ENCODE data around the gene CATSPER3. TPM values are rescaled to one million over a fixed set of nuclear protein-coding genes. Genes with fewer than 3 reads are reported as not detected.
"Not testable (repeated sequence)": the region's sequence is repeated elsewhere in the genome, so short reads cannot be mapped to it uniquely, and the experiment has no call there.

Gene CATSPER3
- total RNA-seq, 1 donor from 2014 or later, result 0.82 TPM

- FAIRE-seq, result no peak
- DNase-seq (ENCODE audit: low spot score in 2 of 2), result no peak
Observed at GRCh38 chr5:134969166-134969565, 1.5 kb downstream of the CATSPER3 start.

- FAIRE-seq, result no peak
- DNase-seq (ENCODE audit: low spot score in 2 of 2), result no peak
Observed at GRCh38 chr5:134975078-134975715, 7.5 kb downstream of the CATSPER3 start.

- FAIRE-seq, result no peak
- no peak for DNase-seq (ENCODE audit: low spot score in 2 of 2)
Observed at GRCh38 chr5:134975843-134976242, 8.1 kb downstream of the CATSPER3 start.

GRCh38 chr5:134976841-134977240 lies 9.1 kb downstream of the CATSPER3 start:
- FAIRE-seq (no peak), DNase-seq (ENCODE audit: low spot score in 2 of 2) (no peak)

GRCh38 chr5:134979416-134979815 lies 11.7 kb downstream of the CATSPER3 start:
- no peak for DNase-seq (ENCODE audit: low spot score in 2 of 2)
- FAIRE-seq, result no peak

- DNase-seq (ENCODE audit: low spot score in 2 of 2) (no peak), FAIRE-seq (no peak)
Observed at GRCh38 chr5:134982230-134982629, 14.5 kb downstream of the CATSPER3 start.

GRCh38 chr5:134989266-134989830 lies 21.6 kb downstream of the CATSPER3 start:
- no peak for FAIRE-seq
- no peak for DNase-seq (ENCODE audit: low spot score in 2 of 2)

- DNase-seq (ENCODE audit: low spot score in 2 of 2); FAIRE-seq: not testable (repeated sequence)
Observed at GRCh38 chr5:134990183-134990582, 22.5 kb downstream of the CATSPER3 start.

GRCh38 chr5:134992148-134992547 lies 24.4 kb downstream of the CATSPER3 start:
- FAIRE-seq (no peak), DNase-seq (ENCODE audit: low spot score in 2 of 2) (no peak)

GRCh38 chr5:134993161-134993560 lies 25.5 kb downstream of the CATSPER3 start:
- no peak for FAIRE-seq

GRCh38 chr5:134994560-134995156 lies 27.0 kb downstream of the CATSPER3 start:
- DNase-seq (ENCODE audit: low spot score in 2 of 2), result peak in 1 of 2 donors; percentile 0
- FAIRE-seq, result no peak

More at GRCh38 chr5:134993161-134993560, 25.5 kb downstream of the CATSPER3 start:
- no peak for DNase-seq (ENCODE audit: low spot score in 2 of 2)

GRCh38 chr5:134995850-134996402 lies 28.2 kb downstream of the CATSPER3 start:
- DNase-seq (ENCODE audit: low spot score in 2 of 2) (peak in 1 of 2 donors; percentile 1), FAIRE-seq (no peak)

GRCh38 chr5:134997015-134997414 lies 29.3 kb downstream of the CATSPER3 start:
- DNase-seq (ENCODE audit: low spot score in 2 of 2), result no peak
- FAIRE-seq, result no peak

- not testable (repeated sequence) for FAIRE-seq; DNase-seq (ENCODE audit: low spot score in 2 of 2)
Observed at GRCh38 chr5:134998068-134998467, 30.4 kb downstream of the CATSPER3 start.

GRCh38 chr5:135004376-135004775 lies 36.7 kb downstream of the CATSPER3 start:
- DNase-seq (ENCODE audit: low spot score in 2 of 2) (peak in 1 of 2 donors; percentile 4), FAIRE-seq (no peak)

- FAIRE-seq, result no peak
Observed at GRCh38 chr5:135005076-135005475, 37.4 kb downstream of the CATSPER3 start.

GRCh38 chr5:135007305-135007704 lies 39.6 kb downstream of the CATSPER3 start:
- FAIRE-seq, result no peak
- peak in 1 of 2 donors; percentile 0 for DNase-seq (ENCODE audit: low spot score in 2 of 2)

More at GRCh38 chr5:135005076-135005475, 37.4 kb downstream of the CATSPER3 start:
- DNase-seq (ENCODE audit: low spot score in 2 of 2), result no peak

GRCh38 chr5:135007749-135008363 lies 40.1 kb downstream of the CATSPER3 start:
- FAIRE-seq (no peak), DNase-seq (ENCODE audit: low spot score in 2 of 2) (no peak)

- DNase-seq (ENCODE audit: low spot score in 2 of 2) (peak in 1 of 2 donors; percentile 2), FAIRE-seq (no peak)
Observed at GRCh38 chr5:135008556-135008955, 40.8 kb downstream of the CATSPER3 start.

GRCh38 chr5:135008981-135009735 lies 41.5 kb downstream of the CATSPER3 start:
- peak in 1 of 2 donors; percentile 4 for DNase-seq (ENCODE audit: low spot score in 2 of 2)
- FAIRE-seq, result no peak

Data from frontal cortex (tissue), 4 donors.